A673 (cell line): ENCODE measurements around the gene F7. TPM values are rescaled to one million over a fixed set of nuclear protein-coding genes. Genes with fewer than 3 reads are reported as not detected.
A peak's percentile ranks its signal among the peaks of the same experiment; 100 is the strongest.

Experiments
- BruUV-seq: library from RNA; stranded (reverse); fragments of 400-500 nt; replicated peaks from 2 replicates; lab custom pipeline; 2021; lab: Mats Ljungman, UMichigan
- CTCF ChIA-PET: fragments of 300-600 bp; sonication (Branson Sonifier 250); formaldehyde crosslinking; loops from one replicate; lab custom pipeline; 2022; ENCODE audit warnings: antibody characterized with exemption; lab: Charles Lee
- POLR2A ChIA-PET: fragments of 300-600 bp; sonication (Branson Sonifier 250); formaldehyde crosslinking; loops from one replicate; lab custom pipeline; 2022; ENCODE audit warnings: antibody characterized with exemption; ENCODE audit not compliant: low non-redundant PET; lab: Charles Lee
- DNase-seq: peaks from one replicate; pipeline ENCODE4 v3.0.0-alpha.2; 2015; ENCODE audit warnings: low spot score
- H3K27ac ChIP-seq: fragments of 200-600 bp; sonication (generic); 2 replicates; pipeline ENCODE4 v1.5.1; 2016; ENCODE audit warnings: mixed run types, low read depth, mild to moderate bottlenecking, mixed read lengths, antibody characterized with exemption, low read length; ENCODE audit not compliant: poor library complexity, severe bottlenecking
- H3K27me3 ChIP-seq: fragments of 200-600 bp; sonication (generic); replicated peaks from 2 replicates; pipeline ENCODE4 v1.6.1; 2017; ENCODE audit warnings: mixed run types, low read depth, mild to moderate bottlenecking, mixed read lengths, antibody characterized with exemption, low read length; ENCODE audit not compliant: insufficient read depth, poor library complexity
- H3K36me3 ChIP-seq: fragments of 200-600 bp; sonication (generic); 2 replicates; pipeline ENCODE4 v1.6.1; 2016; ENCODE audit warnings: mixed run types, mild to moderate bottlenecking, mixed read lengths, antibody characterized with exemption, low read length; ENCODE audit not compliant: insufficient read depth, poor library complexity, severe bottlenecking
- H3K4me1 ChIP-seq: fragments of 200-600 bp; sonication (generic); 2 replicates; pipeline ENCODE4 v1.6.1; 2017; ENCODE audit warnings: mixed run types, mild to moderate bottlenecking, mixed read lengths, antibody characterized with exemption, low read length; ENCODE audit not compliant: insufficient read depth, poor library complexity, severe bottlenecking
- H3K4me3 ChIP-seq: fragments of 200-600 bp; sonication (generic); 2 replicates; pipeline ENCODE4 v1.5.1; 2016; ENCODE audit warnings: low read depth, mixed run types, mild to moderate bottlenecking, mixed read lengths, low read length; ENCODE audit not compliant: poor library complexity, severe bottlenecking
- H3K9me3 ChIP-seq: fragments of 200-600 bp; sonication (generic); 2 replicates; pipeline ENCODE4 v1.6.1; 2016; ENCODE audit warnings: mixed run types, low read depth, mild to moderate bottlenecking, mixed read lengths, antibody characterized with exemption, low read length; ENCODE audit not compliant: poor library complexity, severe bottlenecking
- EZH2 ChIP-seq: fragments of 200-600 bp; sonication (generic); IDR thresholded peaks from 2 replicates; pipeline ENCODE4 v1.6.1; 2017; ENCODE audit warnings: borderline replicate concordance, low read depth, mild to moderate bottlenecking, mixed read lengths, antibody characterized with exemption, low read length; ENCODE audit not compliant: poor library complexity, severe bottlenecking
- intact Hi-C: fragments of 100-400 bp; cut with micrococcal nuclease; formaldehyde crosslinking; loops from one replicate; pipeline ENCODE4 v1.10.0; 2022; ENCODE audit not compliant: unreplicated experiment
- total RNA-seq: library from RNA; stranded (reverse); gene quantifications from 2 replicates; pipeline ENCODE4 v1.2.3, GENCODE V29; 2021
- TF ChIP-seq, protein P1 (sequence below): fragments of 300-800, 200-600 bp; sonication (generic); conservative IDR thresholded peaks from 2 replicates; pipeline ENCODE4 v1.5.1; 2017; ENCODE audit warnings: low read depth, mild to moderate bottlenecking, antibody characterized with exemption, low read length, moderate library complexity, mixed read lengths

F7 gene
- total RNA-seq, 1 experiment from 2014 or later = not detected

DNA sequence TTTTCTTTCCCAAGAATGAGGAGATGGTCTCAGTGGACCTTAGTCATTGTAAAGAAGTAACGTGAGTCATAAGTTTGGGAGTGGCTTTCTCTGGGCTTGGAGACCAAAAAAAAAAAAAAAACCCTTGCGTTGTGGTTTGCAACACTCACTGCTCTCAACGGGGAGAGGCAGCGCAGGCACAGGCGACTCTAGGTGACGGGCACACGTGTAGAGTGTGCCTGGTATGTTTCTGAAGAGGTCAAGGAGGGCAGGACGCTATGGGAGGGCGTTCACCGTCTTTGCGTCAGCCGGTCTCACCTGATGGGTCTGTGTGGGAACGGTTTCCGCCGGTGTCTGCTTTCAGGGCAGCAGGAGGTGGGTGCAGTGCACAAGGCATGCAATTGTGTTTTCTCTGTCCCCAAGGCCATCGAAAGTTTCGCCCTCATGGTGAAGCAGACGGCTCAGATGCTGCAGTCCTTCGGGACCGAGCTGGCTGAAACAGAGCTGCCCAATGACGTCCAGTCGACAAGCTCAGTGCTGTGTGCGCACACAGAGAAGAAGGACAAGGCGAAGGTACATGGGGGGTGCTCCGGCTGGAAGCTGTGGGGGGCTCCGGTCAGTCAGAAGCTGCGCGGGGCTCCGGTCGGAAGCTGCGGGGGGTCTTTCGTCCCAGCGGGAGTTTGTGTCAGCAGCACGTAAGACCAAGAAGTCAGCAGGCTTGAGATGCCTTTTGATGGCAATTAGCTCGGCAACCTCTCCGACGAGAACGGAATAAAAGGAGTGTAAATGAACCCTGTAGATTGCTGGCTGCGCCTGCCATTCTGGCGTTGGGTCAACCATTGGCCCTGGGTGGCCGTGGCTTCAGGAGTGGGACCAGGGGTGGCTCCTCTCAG lies 40.8 kb upstream of the F7 start:
- Histone ChIP-seq H3K4me3 (no peak overlapping the region), H3K36me3 (no peaks in the 10 kb centered on the region), H3K9me3 (no peaks in the 10 kb centered on the region), H3K27me3 (peaks cover 5% of the 10 kb centered on the region), H3K27ac (no peak overlapping the region), H3K4me1 (no peaks in the 10 kb centered on the region)
- CTCF ChIA-PET = no interaction called here
- POLR2A ChIA-PET = no interaction called here
- no TSS peak for BruUV-seq
- intact Hi-C loops = no loop called here
- DNase-seq = peak; percentile 71
- TF ChIP-seq, protein P1, sequence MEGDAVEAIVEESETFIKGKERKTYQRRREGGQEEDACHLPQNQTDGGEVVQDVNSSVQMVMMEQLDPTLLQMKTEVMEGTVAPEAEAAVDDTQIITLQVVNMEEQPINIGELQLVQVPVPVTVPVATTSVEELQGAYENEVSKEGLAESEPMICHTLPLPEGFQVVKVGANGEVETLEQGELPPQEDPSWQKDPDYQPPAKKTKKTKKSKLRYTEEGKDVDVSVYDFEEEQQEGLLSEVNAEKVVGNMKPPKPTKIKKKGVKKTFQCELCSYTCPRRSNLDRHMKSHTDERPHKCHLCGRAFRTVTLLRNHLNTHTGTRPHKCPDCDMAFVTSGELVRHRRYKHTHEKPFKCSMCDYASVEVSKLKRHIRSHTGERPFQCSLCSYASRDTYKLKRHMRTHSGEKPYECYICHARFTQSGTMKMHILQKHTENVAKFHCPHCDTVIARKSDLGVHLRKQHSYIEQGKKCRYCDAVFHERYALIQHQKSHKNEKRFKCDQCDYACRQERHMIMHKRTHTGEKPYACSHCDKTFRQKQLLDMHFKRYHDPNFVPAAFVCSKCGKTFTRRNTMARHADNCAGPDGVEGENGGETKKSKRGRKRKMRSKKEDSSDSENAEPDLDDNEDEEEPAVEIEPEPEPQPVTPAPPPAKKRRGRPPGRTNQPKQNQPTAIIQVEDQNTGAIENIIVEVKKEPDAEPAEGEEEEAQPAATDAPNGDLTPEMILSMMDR = no peak
- no peak for TF ChIP-seq EZH2

DNA sequence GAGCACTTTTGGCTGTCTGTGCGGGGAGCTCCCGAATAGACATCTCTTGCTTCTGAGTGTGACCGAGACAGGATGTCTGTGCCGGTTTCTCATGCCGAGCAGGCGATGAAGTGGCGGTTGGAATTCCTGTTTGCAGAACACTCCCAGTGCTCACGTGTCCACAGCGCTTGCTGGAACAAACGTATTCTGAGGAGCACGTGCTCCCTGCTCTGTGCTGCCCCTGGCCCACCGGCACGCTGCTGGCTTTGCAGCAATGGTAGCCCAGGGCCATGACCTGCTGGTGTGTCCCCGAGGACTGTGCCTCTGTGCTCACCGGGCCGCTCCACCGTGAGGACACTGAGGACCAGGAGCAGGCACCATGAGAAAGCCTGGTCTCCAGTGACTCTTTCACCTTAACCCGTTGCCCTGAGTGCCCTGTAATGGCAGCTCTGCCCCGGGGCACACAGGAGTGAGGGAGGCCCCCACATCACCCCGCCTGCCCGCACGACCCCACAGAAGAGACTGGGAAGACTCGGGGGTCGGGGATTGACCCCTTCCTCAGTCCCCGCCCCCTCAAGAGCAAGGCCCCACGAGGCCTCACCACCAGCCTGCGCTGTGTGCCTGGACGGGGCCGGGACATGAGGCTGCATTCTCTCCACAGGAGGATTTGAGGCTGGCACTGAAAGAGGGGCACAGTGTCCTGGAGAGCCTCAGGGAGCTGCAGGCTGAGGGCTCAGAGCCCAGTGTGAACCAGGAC lies 40.0 kb upstream of the F7 start:
- Histone ChIP-seq H3K27me3 (peaks cover 5% of the 10 kb centered on the region), H3K9me3 (no peaks in the 10 kb centered on the region), H3K4me3 (no peak overlapping the region), H3K27ac (no peak overlapping the region), H3K4me1 (no peaks in the 10 kb centered on the region), H3K36me3 (no peaks in the 10 kb centered on the region)
- intact Hi-C loops = no loop called here
- no peak for TF ChIP-seq EZH2
- TF ChIP-seq, protein P1 = no peak
- DNase-seq = no peak
- ChIA-PET POLR2A (no interaction called here), CTCF (no interaction called here)
- BruUV-seq = no TSS peak

DNA sequence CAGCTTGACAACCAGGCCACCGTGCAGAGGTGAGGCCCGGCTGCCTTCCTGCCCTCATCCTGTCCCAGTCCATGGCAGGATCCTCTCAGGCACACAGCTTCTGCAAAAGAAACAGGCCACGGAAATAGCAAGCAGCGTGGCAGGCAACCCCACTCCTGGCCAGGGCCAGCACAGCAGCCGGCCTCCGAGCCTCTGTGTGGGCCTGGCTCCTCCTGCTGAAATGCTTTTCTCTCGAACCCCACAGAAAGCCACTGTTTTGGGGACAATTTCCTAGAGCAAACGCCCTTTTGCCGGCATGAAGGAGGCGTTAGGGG lies 39.5 kb upstream of the F7 start:
- no peaks in the 10 kb centered on the region for H3K36me3 ChIP-seq
- H3K27me3 ChIP-seq = peaks cover 5% of the 10 kb centered on the region
- no peak for TF ChIP-seq EZH2
- TF ChIP-seq, protein P1 = no peak
- no peaks in the 10 kb centered on the region for H3K4me1 ChIP-seq
- no peaks in the 10 kb centered on the region for H3K9me3 ChIP-seq
- intact Hi-C loops = no loop called here
- H3K27ac ChIP-seq = no peak overlapping the region
- POLR2A ChIA-PET = no interaction called here
- H3K4me3 ChIP-seq = no peak overlapping the region
- CTCF ChIA-PET = no interaction called here
- DNase-seq = no peak
- BruUV-seq = no TSS peak
